Loucy (cell line): ENCODE data around the gene PGS1.

Experiments
- H2AFZ ChIP-seq: fragments of 200-600 bp; sonication (generic); 2 replicates; pipeline ENCODE4 v1.6.0; 2016; ENCODE audit warnings: antibody characterized with exemption, mild to moderate bottlenecking, low read length, moderate library complexity
- H3F3A ChIP-seq: fragments of 200-600 bp; 2 replicates; pipeline ENCODE4 v1.6.0; 2016; ENCODE audit warnings: antibody characterized with exemption, low read depth, mild to moderate bottlenecking
- H3K27me3 ChIP-seq: fragments of 200-600 bp; sonication (generic); 2 replicates; pipeline ENCODE4 v1.6.1; 2014; ENCODE audit warnings: low read length, mild to moderate bottlenecking; ENCODE audit not compliant: insufficient read depth, poor library complexity, severe bottlenecking
- H3K36me3 ChIP-seq: fragments of 200-600 bp; sonication (generic); 2 replicates; pipeline ENCODE4 v1.6.1; 2016; ENCODE audit warnings: low read length; ENCODE audit not compliant: insufficient read depth
- H3K4me1 ChIP-seq: fragments of 200-600 bp; sonication (generic); 2 replicates; pipeline ENCODE4 v1.5.1; 2014; ENCODE audit warnings: low read length, mild to moderate bottlenecking; ENCODE audit not compliant: insufficient read depth, poor library complexity, severe bottlenecking
- H3K4me2 ChIP-seq: fragments of 200-600 bp; sonication (generic); 2 replicates; pipeline ENCODE4 v1.6.0; 2014; ENCODE audit warnings: antibody characterized with exemption, low read length, low read depth, mild to moderate bottlenecking; ENCODE audit not compliant: poor library complexity, severe bottlenecking
- H3K4me3 ChIP-seq: fragments of 200-600 bp; sonication (generic); 2 replicates; pipeline ENCODE4 v1.5.1; 2014; ENCODE audit warnings: low read length, mild to moderate bottlenecking, mixed read lengths; ENCODE audit not compliant: poor library complexity, severe bottlenecking
- H3K79me2 ChIP-seq: fragments of 200-600 bp; sonication (generic); 2 replicates; pipeline ENCODE4 v1.6.1; 2014; ENCODE audit warnings: low read length; ENCODE audit not compliant: insufficient read depth
- H3K9ac ChIP-seq: fragments of 200-600 bp; sonication (generic); 2 replicates; pipeline ENCODE4 v1.6.0; 2014; ENCODE audit warnings: mild to moderate bottlenecking, low read depth, low read length, moderate library complexity; ENCODE audit not compliant: poor library complexity, severe bottlenecking
- H3K9me2 ChIP-seq: fragments of 200-600 bp; sonication (generic); replicated peaks from 2 replicates; pipeline ENCODE4 v1.6.1; 2016; ENCODE audit warnings: low read depth, low read length, mixed read lengths
- H3K9me3 ChIP-seq: fragments of 200-600 bp; sonication (generic); 2 replicates; pipeline ENCODE4 v1.6.1; 2014; ENCODE audit warnings: mild to moderate bottlenecking, antibody characterized with exemption, low read length, low read depth; ENCODE audit not compliant: insufficient read depth
- H4K20me1 ChIP-seq: fragments of 200-600 bp; sonication (generic); 2 replicates; pipeline ENCODE4 v1.6.0; 2014; ENCODE audit warnings: antibody characterized with exemption, low read length, mild to moderate bottlenecking; ENCODE audit not compliant: insufficient read depth, poor library complexity, severe bottlenecking
- EZH2phosphoT487 ChIP-seq: fragments of 200-600 bp; IDR thresholded peaks from 2 replicates; pipeline ENCODE4 v1.6.1; 2018; ENCODE audit warnings: antibody characterized with exemption, mild to moderate bottlenecking, moderate library complexity, borderline replicate concordance
- TF ChIP-seq, protein P1 (sequence below): fragments of 200-600 bp; sonication (generic); conservative IDR thresholded peaks from 2 replicates; pipeline ENCODE4 v1.5.1; 2014; ENCODE audit warnings: mild to moderate bottlenecking, antibody characterized with exemption, low read length

The PGS1 gene

DNA sequence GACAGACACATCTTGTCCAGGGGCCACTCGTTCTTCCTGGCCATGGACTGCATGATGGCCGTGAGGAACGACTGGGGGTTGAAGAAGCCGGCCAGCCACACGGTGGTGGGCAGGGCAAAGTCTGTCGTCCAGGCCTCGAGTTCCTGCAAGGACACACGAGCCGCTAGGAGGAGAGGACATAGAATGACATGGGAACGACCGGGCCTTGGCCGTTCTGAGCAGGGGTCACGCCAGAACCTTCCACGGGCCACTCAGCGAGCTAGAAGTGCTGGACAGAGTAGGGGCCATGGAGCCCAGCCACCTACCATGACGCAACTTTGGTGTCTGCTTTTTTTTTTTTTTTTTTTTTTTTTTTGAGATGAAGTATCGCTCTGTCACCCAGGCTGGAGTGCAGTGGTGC lies 47.0 kb downstream of the PGS1 start:
- Histone ChIP-seq H3K9ac (no peak overlapping the region), H4K20me1 (no peaks in the 10 kb centered on the region), H3K9me2 (no peaks in the 10 kb centered on the region), H3F3A (no peaks in the 10 kb centered on the region), H3K4me1 (no peaks in the 10 kb centered on the region), H3K9me3 (no peaks in the 10 kb centered on the region), H3K79me2 (no peaks in the 10 kb centered on the region), H3K27me3 (no peaks in the 10 kb centered on the region), H3K4me3 (no peak overlapping the region), H2AFZ (no peak overlapping the region), H3K36me3 (peaks cover 73% of the 10 kb centered on the region), H3K4me2 (no peak overlapping the region)
- no peak for TF ChIP-seq EZH2phosphoT487
- TF ChIP-seq, protein P1, sequence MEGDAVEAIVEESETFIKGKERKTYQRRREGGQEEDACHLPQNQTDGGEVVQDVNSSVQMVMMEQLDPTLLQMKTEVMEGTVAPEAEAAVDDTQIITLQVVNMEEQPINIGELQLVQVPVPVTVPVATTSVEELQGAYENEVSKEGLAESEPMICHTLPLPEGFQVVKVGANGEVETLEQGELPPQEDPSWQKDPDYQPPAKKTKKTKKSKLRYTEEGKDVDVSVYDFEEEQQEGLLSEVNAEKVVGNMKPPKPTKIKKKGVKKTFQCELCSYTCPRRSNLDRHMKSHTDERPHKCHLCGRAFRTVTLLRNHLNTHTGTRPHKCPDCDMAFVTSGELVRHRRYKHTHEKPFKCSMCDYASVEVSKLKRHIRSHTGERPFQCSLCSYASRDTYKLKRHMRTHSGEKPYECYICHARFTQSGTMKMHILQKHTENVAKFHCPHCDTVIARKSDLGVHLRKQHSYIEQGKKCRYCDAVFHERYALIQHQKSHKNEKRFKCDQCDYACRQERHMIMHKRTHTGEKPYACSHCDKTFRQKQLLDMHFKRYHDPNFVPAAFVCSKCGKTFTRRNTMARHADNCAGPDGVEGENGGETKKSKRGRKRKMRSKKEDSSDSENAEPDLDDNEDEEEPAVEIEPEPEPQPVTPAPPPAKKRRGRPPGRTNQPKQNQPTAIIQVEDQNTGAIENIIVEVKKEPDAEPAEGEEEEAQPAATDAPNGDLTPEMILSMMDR = no peak

DNA sequence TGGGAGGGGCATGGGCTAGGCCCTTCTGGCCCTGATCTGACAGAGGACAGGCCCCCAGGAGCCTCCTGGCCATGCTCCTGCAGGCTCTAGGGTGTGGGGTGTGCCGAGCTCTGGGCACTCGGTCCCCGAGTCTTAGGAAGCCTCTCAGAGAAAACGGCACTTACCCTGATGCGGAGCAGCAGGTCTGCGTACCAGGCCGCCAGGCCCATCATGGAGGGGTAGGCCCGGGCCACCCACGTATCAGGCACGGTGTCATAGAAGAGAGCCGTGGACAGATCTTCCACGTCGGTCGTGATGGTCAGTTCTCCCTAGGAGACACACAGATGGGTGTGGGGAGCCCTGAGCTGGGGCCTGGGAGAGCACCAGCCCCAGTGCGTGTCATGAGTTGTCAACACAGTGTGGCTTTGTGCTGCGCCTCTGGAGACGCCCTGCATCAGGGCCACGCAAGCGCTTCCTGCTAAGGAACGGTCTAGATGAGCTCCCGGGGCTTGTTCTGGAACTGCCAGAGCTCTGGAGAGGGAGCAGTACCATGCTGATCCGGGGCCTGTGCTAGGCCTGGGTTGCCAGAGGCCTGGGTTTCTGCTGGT lies 47.9 kb downstream of the PGS1 start:
- no peak overlapping the region for H2AFZ ChIP-seq
- no peak overlapping the region for H3K9ac ChIP-seq
- H3K4me2 ChIP-seq = no peak overlapping the region
- no peaks in the 10 kb centered on the region for H3K4me1 ChIP-seq
- no peaks in the 10 kb centered on the region for H3K9me2 ChIP-seq
- peaks cover 63% of the 10 kb centered on the region for H3K36me3 ChIP-seq
- no peaks in the 10 kb centered on the region for H3K9me3 ChIP-seq
- H4K20me1 ChIP-seq = no peaks in the 10 kb centered on the region
- no peak overlapping the region for H3K4me3 ChIP-seq
- no peaks in the 10 kb centered on the region for H3K27me3 ChIP-seq
- H3K79me2 ChIP-seq = no peaks in the 10 kb centered on the region
- no peak for TF ChIP-seq EZH2phosphoT487
- TF ChIP-seq, protein P1 = no peak
- H3F3A ChIP-seq = no peaks in the 10 kb centered on the region

DNA sequence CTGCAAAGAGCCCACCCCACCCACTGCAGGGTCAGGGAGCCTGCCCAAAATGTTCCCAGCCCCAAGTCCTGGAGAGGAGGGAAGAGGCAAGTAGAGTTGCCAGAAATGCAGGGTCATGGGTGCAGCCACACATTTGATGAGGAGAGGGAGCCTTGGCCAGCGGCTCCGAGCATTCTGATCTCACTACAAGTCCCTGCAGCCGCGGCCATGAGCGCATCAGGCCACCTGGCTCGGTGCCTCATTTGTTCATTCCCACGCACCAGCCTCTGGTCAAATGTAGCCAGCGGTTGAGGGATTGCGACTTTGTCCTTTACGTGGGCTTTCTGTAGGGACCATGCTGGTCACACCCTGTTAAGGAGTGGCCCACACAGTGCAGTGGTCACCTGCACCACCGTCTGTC lies 48.7 kb downstream of the PGS1 start:
- TF ChIP-seq EZH2phosphoT487 = no peak
- TF ChIP-seq, protein P1 = no peak
- Histone ChIP-seq H3K4me2 (no peak overlapping the region), H2AFZ (no peak overlapping the region), H3K9ac (no peak overlapping the region), H3K4me3 (no peak overlapping the region), H3K9me3 (no peaks in the 10 kb centered on the region), H4K20me1 (no peaks in the 10 kb centered on the region), H3K4me1 (no peaks in the 10 kb centered on the region), H3K79me2 (no peaks in the 10 kb centered on the region), H3K9me2 (no peaks in the 10 kb centered on the region), H3F3A (no peaks in the 10 kb centered on the region), H3K36me3 (peaks cover 58% of the 10 kb centered on the region; the same call in 1 of the 2 replicates), H3K27me3 (no peaks in the 10 kb centered on the region)
